Measurements from ENCODE around the gene GREM2.

- TF ChIP-seq SUZ12 (IDR thresholded peaks at IDR 0.05; ENCODE audit: extremely low read depth, insufficient read depth, insufficient read length) (no peak), YY1 (IDR thresholded peaks at IDR 0.05; ENCODE audit: insufficient read depth, insufficient read length) (no peak), ZNF274 (IDR thresholded peaks at IDR 0.05; ENCODE audit: low read depth, low read length) (no peak)
Observed at GRCh38 chr1:240508201-240508600, 103.8 kb downstream of the GREM2 start.

All from NT2/D1 (cell line).